ENCODE measurements around the gene TBC1D5.
"Not testable (repeated sequence)": the region's sequence is repeated elsewhere in the genome, so short reads cannot be mapped to it uniquely, and the experiment has no call there.

TBC1D5 gene

GRCh38 chr3:17444865-17445264, 297.6 kb downstream of the TBC1D5 start:
- DNase-seq: no peak

DNA sequence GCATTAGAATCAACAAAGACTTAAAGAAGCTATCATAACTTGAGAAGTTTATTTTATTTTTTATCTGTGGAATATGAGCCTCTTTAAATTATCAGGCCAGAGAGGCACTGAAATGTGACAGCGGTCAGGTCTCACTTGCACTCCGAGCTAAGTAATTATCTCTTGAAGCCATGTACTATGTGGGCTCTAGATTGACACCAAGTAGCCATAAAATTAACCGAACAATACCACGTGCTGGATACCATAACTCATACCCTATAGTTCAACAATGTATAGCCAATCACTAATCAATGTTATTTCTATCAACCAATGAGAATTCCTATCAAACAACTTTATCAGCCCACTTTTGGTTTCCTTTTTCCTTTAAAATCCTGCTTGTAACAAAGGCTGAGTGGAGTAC, 299.3 kb downstream of the TBC1D5 start:
- DNase-seq: no peak

GRCh38 chr3:17442332-17443049, 299.9 kb downstream of the TBC1D5 start:
- DNase-seq: no peak

GRCh38 chr3:17433876-17434275, 308.6 kb downstream of the TBC1D5 start:
- no peak for DNase-seq

DNA sequence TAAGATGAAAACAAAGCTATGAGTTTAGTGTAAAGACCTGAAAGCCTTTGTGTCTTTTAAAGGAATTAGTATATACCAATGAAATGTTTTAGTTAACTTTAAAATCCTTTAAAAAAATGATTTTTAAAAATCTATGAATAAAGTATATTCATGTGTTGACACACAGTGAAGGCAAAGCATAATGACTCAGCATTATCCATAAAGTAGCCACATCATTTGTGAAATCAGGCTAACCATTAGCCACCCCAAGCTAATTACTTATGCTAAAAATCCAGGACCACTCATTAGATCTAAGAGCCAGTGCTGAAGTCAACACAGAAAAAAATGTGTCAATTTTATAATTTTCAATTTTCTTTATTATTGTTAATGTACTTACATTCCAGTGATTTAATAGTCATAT, 310.2 kb downstream of the TBC1D5 start:
- DNase-seq: no peak

GRCh38 chr3:17431484-17432045, 310.9 kb downstream of the TBC1D5 start:
- DNase-seq: no peak

DNA sequence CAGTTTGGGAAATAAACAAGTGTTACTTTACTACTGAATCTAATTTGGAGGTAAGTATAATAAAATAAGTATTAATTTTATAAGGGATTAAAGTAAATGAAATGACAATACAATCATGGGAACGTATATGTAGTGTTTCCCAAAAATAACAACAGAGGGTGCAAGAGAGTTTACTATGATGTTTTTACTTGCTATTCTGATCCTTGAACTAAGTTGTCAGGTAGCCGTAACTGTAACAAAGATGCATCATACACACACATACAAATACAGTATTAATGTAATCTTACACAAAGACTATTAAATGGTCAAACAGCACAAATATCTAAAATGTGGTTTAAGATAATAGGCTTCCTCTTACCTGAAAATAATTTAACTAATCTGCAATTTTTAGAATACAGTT, 311.4 kb downstream of the TBC1D5 start:
- peak; percentile 13 for DNase-seq

GRCh38 chr3:17430582-17430981, 311.8 kb downstream of the TBC1D5 start:
- DNase-seq: no peak

DNA sequence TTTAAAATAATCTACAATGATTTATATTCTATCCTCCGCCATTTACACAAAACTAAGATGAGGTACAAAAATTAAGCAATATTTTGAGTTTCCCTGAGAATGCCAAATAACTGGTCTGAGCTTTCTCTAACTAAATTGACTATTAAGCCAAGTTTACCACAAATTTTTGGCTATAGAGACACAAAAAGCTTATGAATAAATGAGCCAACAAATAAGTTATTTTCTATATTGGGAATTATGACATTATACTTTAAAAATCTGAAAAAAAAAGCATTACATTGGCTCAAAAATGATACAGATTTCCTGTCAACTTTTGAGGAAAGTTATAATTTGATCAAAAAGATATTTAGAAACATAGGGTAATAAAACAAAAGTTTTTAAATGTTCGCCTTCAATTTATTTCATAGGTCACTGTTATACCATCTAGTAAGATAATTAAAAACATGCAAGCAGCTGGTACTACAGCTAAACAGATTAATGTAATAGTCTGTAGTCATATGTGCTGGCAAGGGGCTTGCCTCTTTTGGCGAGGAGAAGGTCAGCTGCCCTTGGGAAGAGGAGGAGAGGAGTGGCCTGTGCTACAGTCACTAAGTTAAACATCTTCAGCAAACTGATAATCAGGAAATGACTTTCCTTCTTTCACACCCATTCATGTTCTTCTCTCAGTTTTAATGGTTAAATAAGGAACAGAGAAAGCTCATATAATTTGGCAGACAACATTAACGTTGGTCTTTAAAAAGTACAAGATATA, 318.5 kb downstream of the TBC1D5 start:
- DNase-seq: no peak

GRCh38 chr3:17422636-17423035, 319.8 kb downstream of the TBC1D5 start:
- no peak for DNase-seq

- peak; percentile 67 for DNase-seq
Measured at GRCh38 chr3:17420668-17421067, 321.8 kb downstream of the TBC1D5 start.

GRCh38 chr3:17412950-17413530, 329.4 kb downstream of the TBC1D5 start:
- peak; percentile 46 for DNase-seq

GRCh38 chr3:17411157-17411877, 331.1 kb downstream of the TBC1D5 start:
- no peak for DNase-seq

DNA sequence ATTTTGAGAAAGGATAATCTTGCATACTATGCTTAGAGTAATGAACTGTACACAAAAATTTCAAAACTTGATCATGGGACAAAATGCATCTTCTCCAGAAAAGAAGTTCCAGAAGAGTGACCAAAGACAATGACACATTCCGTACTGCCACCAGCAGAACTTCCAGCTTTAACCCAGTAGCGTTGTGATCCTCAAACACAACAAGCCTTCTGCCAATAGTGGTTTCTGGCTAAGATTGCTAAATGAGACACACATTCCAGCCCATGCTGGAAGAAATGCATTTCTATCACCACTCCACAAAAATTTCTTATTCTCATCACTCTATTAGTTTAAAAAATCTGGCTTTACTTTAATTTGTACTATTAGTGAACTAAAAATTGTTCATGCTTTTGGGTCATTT, 334.9 kb downstream of the TBC1D5 start:
- DNase-seq: no peak

DNA sequence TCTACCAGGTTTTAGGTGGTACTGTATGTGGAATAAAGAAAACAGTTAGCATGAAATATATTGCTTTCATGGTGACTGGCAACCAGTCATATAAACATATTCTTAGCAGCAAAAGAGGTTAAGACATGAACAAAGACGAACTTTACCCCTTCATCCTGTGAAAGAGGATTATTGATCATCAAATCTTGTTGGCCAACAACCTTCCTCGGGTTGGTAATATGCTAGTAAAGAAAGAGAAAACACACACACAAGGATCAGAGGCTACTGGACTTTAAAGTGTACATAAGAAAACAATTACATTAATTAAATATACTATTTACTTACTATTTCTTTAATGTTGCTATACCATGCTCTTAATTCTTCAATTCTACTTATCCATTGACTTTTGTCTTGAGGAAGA, 337.9 kb downstream of the TBC1D5 start:
- no peak for DNase-seq

DNA sequence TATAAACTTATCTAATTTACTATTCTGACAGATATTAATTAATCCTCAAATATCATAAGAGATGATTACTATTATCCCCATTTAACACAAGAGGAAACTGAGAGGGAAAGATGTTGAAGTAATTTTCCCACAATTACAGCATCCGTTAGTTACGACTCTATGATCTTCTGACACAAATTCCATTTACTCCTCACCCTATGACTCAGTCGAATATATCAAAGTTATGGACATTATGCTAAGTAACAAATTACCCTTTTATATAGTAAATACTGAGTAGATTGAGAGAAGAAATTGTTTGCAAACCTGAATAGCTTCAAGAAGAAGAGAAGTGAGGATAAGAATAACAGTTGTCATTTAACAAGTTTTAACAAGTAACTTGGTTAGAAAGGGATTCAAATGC, 340.0 kb downstream of the TBC1D5 start:
- no peak for DNase-seq

DNA sequence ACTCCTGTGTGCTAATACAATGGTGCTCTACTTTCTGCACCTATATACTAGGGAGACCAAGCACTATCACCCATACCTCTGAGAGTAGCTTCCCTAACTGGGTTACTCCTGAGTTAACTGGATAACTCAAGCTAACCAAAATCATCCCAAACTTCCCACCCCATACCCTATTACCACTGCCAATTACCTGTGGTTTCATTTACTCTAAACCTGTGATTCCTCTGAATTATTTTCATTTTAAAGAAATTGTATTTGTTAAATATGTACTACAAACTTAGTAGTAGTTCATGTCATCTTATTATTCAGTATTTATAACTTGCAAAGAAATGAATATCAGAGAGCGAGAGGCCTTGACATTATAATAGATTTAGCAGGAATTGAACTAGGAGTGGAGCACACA, 340.5 kb downstream of the TBC1D5 start:
- no peak for DNase-seq

DNA sequence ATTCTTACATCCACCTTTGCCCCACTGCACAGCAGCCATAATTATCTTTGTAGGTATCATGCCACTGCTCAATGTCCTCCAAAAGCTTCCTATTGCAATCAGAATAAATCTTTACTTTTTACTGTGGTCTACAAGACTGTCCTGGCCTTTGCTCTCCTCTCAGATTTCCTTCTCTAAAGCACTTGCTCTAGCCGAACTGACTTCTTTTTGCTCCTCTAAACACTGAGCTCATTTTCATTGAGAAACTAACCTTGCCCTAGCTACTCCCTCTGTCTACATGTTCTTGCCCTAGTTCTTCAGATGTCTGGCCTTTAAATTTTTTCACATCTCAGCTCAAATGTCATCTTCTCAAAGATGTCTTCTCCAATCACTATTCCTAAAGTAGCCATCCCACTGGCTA, 342.8 kb downstream of the TBC1D5 start:
- no peak for DNase-seq

DNA sequence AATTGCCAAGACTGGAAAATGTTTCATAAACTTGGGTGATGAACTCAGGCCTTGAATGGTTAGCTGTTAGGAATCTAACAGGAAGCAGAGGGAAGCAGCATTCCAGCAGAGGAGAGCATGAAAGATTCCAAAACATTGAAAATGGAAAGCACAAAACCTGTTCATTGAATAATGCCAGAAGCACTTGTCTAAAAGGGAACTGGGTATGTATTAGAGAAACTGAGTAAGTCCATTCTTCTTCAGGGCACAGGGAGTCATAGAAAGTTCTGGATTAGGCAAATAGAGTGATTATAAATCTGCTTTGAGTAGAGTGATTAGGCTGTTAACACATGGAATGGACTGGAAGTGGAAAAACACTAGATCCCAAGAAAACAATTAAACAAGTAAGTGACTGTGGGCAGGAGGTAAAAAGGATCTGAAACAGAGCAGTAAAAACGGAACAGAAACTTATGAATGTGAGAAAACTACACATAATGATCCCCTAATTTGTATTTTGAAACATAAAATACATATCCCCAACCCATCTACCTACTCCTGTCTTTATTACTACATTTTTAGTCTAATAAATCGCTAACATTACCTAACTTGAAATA, 343.4 kb downstream of the TBC1D5 start:
- DNase-seq: no peak

DNA sequence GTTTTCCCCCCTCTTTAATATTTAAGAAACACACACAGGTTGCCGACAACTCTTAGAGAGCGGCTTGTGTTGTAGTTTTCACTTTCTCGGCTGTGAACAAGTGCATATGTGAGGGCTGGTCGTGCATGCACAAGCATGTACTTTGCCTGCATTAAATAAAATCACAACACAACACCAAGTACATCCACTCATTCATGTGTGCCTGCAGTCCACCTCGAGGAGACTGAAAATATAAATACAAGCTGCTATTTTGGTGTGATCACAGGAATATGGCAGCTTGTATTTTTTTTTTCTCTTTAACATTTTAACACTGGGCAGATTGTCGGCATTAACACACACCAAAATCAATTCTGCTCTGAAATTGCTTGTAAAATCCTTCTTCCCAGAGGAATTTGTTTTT, 346.4 kb downstream of the TBC1D5 start:
- no peak for DNase-seq

GRCh38 chr3:17394541-17395155, 347.8 kb downstream of the TBC1D5 start:
- DNase-seq: no peak

DNA sequence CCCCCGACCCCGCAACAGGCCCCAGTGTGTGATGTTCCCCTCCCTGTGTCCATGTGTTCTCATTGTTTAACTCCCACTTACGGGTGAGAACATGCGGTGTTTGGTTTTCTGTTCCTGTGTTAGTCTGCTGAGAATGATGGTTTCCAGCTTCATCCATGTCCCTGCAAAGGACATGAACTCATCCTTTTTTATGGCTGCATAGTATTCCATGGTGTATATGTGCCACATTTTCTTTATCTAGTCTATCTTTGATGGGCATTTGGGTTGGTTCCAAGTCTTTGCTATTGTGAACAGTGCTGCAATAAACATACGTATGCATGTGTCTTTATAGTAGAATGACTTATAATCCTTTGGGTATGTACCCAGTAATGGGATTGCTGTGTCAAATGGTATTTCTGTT, 349.9 kb downstream of the TBC1D5 start:
- not testable (repeated sequence) for DNase-seq
